ENCODE measurements around the gene MYO3B.
"Not testable (repeated sequence)": the region's sequence is repeated elsewhere in the genome, so short reads cannot be mapped to it uniquely, and the experiment has no call there.

The MYO3B gene

DNA sequence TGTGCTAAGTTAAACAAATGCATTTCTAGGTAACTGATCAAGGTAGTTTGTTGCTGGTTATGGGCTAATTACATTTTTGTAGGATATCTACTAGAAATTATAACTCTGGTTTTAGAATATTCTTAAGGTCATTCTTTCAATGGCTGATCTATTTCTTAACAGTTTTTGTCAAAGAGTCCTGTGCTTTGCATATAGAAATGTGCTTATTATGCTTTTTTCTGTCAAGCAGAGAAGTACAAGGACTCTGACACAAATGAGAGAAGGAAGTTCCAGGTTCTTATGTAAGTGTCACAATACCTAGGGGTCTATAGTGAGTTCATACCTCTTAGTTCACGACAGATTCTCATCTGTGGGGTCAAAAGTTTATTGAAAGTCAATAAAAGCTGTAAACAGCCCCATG lies 88.4 kb downstream of the MYO3B start:
- Histone ChIP-seq H3K9ac (ENCODE audit: low read depth, low read length) (no peak overlapping the region), H3K4me3 (ENCODE audit: low read length) (no peak overlapping the region), H3K4me1 (ENCODE audit: insufficient read depth, low read length) (no peaks in the 10 kb centered on the region), H3K36me3 (ENCODE audit: insufficient read depth, low read depth, low read length) (no peaks in the 10 kb centered on the region), H3K9me3 (ENCODE audit: insufficient read depth, low read depth, low read length) (peaks cover 10% of the 10 kb centered on the region), H3K27ac (ENCODE audit: low read length) (no peak overlapping the region), H3K27me3 (ENCODE audit: insufficient read depth, low read length) (no peaks in the 10 kb centered on the region)

DNA sequence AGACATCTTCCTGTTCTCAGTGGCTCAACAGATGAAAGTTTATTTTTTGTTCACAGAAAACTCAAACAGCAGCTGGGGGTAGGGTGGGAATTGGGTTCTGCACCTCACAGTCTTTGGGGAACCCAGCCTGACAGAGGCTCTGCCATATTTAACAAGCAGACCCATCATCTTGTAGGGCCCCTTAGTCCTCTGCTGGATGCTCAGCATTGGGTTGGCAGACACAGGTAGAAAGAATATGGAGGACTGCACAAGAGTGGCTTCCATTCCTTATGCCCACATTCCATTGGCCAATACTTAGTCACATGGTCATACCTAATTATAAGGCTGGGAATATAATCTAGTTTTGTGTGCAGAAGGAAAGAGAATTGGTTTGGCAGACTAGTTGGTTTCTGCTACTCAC lies 89.1 kb downstream of the MYO3B start:
- peaks cover 10% of the 10 kb centered on the region for H3K9me3 ChIP-seq (ENCODE audit: insufficient read depth, low read depth, low read length)
- no peaks in the 10 kb centered on the region for H3K4me1 ChIP-seq (ENCODE audit: insufficient read depth, low read length)
- H3K27me3 ChIP-seq (ENCODE audit: insufficient read depth, low read length) = no peaks in the 10 kb centered on the region
- no peak overlapping the region for H3K27ac ChIP-seq (ENCODE audit: low read length)
- no peak overlapping the region for H3K4me3 ChIP-seq (ENCODE audit: low read length)
- no peaks in the 10 kb centered on the region for H3K36me3 ChIP-seq (ENCODE audit: insufficient read depth, low read depth, low read length)
- no peak overlapping the region for H3K9ac ChIP-seq (ENCODE audit: low read depth, low read length)

DNA sequence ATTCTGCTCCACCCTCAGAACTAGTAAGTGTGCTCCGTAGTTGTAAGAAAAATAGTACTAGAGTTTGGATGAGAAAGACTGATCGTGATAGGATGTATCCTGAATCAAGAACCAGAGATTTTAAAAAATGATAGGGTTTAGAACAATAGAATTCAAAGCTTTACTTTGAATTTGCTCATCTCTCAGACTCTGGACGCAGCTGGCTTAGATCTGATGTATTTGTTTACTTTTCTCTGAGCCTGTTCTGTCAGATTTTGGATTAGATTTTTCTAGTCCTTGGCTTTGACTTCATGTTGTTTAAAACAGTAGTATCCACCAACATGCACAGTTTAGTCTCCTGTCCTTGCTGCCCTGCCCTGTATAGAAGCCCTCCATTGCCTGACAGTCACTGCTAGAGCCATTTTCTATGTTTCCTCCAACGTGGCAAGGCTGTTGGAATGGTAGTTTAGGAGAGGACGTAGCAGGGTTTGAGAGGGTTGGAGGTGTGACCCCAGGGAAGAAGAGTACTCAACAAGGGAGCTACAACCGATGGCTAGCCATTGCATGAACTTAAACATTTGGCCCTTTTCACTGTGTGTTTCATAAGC lies 92.4 kb downstream of the MYO3B start:
- Histone ChIP-seq H3K27ac (ENCODE audit: low read length) (no peak overlapping the region), H3K9me3 (ENCODE audit: insufficient read depth, low read depth, low read length) (no peaks in the 10 kb centered on the region), H3K4me3 (ENCODE audit: low read length) (no peak overlapping the region), H3K4me1 (ENCODE audit: insufficient read depth, low read length) (no peaks in the 10 kb centered on the region), H3K36me3 (ENCODE audit: insufficient read depth, low read depth, low read length) (no peaks in the 10 kb centered on the region), H3K9ac (ENCODE audit: low read depth, low read length) (no peak overlapping the region), H3K27me3 (ENCODE audit: insufficient read depth, low read length) (no peaks in the 10 kb centered on the region)

DNA sequence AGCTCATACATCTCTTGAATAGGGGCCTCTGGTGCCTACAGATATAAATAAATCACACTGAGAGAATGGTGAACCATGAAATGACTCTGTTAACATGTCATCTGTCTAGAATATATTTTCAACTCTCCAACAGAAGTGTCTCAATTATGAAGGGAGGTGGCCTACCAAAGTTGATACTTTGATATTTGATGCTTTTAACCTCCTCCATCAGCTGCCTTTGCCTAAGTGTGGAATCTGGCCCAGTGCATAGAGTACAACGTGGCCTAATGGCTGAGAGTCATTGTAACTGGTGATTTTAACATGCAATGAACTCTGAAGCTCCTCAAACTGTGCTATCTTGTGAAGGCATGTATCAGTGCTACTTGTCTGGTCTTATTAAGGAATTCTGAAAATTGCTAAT lies 93.4 kb downstream of the MYO3B start:
- H3K4me1 ChIP-seq (ENCODE audit: insufficient read depth, low read length) = no peaks in the 10 kb centered on the region
- no peaks in the 10 kb centered on the region for H3K27me3 ChIP-seq (ENCODE audit: insufficient read depth, low read length)
- H3K9ac ChIP-seq (ENCODE audit: low read depth, low read length) = no peak overlapping the region
- no peak overlapping the region for H3K4me3 ChIP-seq (ENCODE audit: low read length)
- H3K36me3 ChIP-seq (ENCODE audit: insufficient read depth, low read depth, low read length) = no peaks in the 10 kb centered on the region
- no peak overlapping the region for H3K27ac ChIP-seq (ENCODE audit: low read length)
- H3K9me3 ChIP-seq (ENCODE audit: insufficient read depth, low read depth, low read length) = no peaks in the 10 kb centered on the region

DNA sequence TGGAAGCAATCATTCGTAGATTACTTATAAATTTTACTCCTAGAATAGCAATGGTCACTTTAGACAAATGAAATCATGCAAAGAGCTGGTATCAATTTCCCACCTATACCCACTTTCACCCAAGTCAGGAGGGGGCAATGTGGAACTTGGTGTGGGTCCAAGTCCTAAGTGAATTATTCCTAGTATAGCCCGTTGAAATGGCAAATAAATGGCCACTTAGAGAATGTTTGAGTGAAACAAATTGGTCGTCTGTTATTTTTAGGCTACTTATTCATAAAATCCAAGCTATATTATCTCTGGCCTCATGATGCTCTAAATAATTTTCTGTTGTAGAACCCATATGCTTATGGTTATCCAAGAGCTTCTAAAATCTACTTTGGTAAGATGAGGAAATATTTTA lies 98.1 kb downstream of the MYO3B start:
- no peaks in the 10 kb centered on the region for H3K4me1 ChIP-seq (ENCODE audit: insufficient read depth, low read length)
- no peaks in the 10 kb centered on the region for H3K27me3 ChIP-seq (ENCODE audit: insufficient read depth, low read length)
- no peaks in the 10 kb centered on the region for H3K36me3 ChIP-seq (ENCODE audit: insufficient read depth, low read depth, low read length)
- no peak overlapping the region for H3K9ac ChIP-seq (ENCODE audit: low read depth, low read length)
- H3K4me3 ChIP-seq (ENCODE audit: low read length) = no peak overlapping the region
- no peaks in the 10 kb centered on the region for H3K9me3 ChIP-seq (ENCODE audit: insufficient read depth, low read depth, low read length)
- no peak overlapping the region for H3K27ac ChIP-seq (ENCODE audit: low read length)

DNA sequence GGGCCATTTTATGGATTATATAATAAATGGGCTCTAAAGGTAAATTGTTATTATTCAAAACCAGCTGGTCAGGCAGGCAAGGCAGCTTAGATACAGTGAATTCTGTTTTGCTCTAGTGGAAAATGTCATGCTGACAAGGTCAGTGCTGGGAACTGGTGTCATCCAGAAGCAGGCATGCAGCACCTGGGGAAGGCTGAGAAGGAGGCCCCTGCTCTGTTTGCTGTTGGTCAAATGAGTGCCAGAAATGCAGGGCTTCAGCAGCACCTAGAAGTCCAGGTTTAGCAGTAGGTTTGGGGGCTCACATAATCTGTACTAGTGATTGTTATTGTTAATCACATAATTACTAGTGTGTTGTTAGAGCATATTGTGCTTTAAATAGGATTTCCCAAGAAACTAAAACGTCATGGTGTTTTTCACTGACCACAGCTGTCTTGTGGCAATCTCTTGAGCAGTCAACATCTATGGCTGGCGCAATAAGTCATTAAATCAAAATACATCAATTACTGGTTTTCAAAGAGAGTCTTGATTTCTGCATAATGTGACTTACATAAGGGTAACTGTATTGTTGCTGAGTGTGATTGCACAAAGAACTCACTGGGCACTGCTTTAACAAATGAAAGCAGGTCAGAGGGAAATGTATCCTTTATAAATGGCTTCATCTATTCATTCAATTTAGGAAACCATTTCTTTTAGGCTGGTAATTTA lies 99.1 kb downstream of the MYO3B start:
- Histone ChIP-seq H3K27ac (ENCODE audit: low read length) (no peak overlapping the region), H3K9me3 (ENCODE audit: insufficient read depth, low read depth, low read length) (no peaks in the 10 kb centered on the region), H3K27me3 (ENCODE audit: insufficient read depth, low read length) (no peaks in the 10 kb centered on the region), H3K4me1 (ENCODE audit: insufficient read depth, low read length) (no peaks in the 10 kb centered on the region), H3K4me3 (ENCODE audit: low read length) (no peak overlapping the region), H3K9ac (ENCODE audit: low read depth, low read length) (no peak overlapping the region), H3K36me3 (ENCODE audit: insufficient read depth, low read depth, low read length) (no peaks in the 10 kb centered on the region)

DNA sequence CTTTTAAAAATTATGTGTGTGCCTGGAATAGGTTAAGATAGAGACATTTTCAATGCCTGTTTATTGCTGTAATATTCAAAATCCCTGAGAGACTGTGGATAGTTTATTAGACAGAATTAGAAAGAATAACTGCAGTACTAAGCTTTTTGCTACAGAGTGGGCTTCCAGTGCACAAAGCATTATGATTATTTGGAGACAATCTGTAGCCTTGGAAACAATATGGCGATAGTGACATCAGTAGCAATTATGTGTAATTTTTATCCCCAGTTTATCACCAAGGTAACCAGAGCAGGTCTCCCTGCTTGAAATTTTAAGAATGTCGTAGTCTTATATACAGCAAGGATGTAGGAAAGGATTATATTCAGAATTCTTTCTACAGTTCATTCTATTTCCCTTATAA lies 100.0 kb downstream of the MYO3B start:
- H3K36me3 ChIP-seq (ENCODE audit: insufficient read depth, low read depth, low read length) = no peaks in the 10 kb centered on the region
- no peaks in the 10 kb centered on the region for H3K4me1 ChIP-seq (ENCODE audit: insufficient read depth, low read length)
- H3K9ac ChIP-seq (ENCODE audit: low read depth, low read length) = no peak overlapping the region
- H3K27me3 ChIP-seq (ENCODE audit: insufficient read depth, low read length) = no peaks in the 10 kb centered on the region
- H3K27ac ChIP-seq (ENCODE audit: low read length) = no peak overlapping the region
- H3K9me3 ChIP-seq (ENCODE audit: insufficient read depth, low read depth, low read length) = no peaks in the 10 kb centered on the region
- H3K4me3 ChIP-seq (ENCODE audit: low read length) = no peak overlapping the region

DNA sequence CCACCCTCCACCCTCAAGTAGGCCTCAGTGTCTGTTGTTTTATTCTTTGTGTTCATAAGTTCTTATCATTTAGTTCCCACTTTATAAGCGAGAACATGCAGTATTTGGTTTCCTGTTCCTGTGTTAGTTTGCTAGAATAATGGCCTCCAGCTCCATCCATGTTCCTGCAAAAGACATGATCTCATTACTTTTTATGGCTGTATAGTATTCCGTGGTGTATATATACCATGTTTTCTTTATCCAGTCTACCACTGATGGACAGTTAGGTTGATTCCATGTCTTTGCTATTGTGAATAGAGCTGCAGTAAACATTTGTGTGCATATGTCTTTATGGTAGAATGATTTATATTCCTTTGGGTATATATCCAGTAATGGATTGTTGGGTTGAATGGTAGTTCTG lies 101.7 kb downstream of the MYO3B start:
- not testable (repeated sequence) for H3K36me3 ChIP-seq (ENCODE audit: insufficient read depth, low read depth, low read length); H3K27me3 ChIP-seq (ENCODE audit: insufficient read depth, low read length); H3K4me1 ChIP-seq (ENCODE audit: insufficient read depth, low read length); H3K4me3 ChIP-seq (ENCODE audit: low read length); H3K9ac ChIP-seq (ENCODE audit: low read depth, low read length); H3K27ac ChIP-seq (ENCODE audit: low read length); H3K9me3 ChIP-seq (ENCODE audit: insufficient read depth, low read depth, low read length)

DNA sequence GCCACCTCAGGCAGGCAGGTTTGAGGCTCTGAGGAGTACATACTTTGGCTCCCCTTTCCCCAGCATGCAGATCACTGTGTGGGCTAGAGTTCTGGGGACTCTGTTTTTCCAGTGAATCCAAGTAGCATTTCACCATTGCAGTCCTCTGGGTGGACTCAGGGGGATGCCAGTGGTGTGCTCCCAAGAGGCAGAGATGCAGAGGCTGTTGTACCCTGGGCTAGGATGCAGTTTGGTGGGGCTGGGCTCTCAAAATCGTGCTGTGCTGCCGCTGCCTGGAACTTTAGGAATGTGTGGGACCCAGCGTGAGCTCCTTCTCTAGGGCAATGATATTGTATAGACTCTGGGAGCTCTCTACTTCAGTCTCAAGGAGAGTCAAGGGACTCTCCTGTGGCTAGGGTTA lies 104.9 kb downstream of the MYO3B start:
- no peaks in the 10 kb centered on the region for H3K9me3 ChIP-seq (ENCODE audit: insufficient read depth, low read depth, low read length)
- H3K4me1 ChIP-seq (ENCODE audit: insufficient read depth, low read length) = no peaks in the 10 kb centered on the region; the same call in 1 of the 2 replicates
- no peaks in the 10 kb centered on the region for H3K36me3 ChIP-seq (ENCODE audit: insufficient read depth, low read depth, low read length)
- no peak overlapping the region for H3K4me3 ChIP-seq (ENCODE audit: low read length)
- H3K9ac ChIP-seq (ENCODE audit: low read depth, low read length) = no peak overlapping the region
- no peaks in the 10 kb centered on the region for H3K27me3 ChIP-seq (ENCODE audit: insufficient read depth, low read length)
- no peak overlapping the region for H3K27ac ChIP-seq (ENCODE audit: low read length)

DNA sequence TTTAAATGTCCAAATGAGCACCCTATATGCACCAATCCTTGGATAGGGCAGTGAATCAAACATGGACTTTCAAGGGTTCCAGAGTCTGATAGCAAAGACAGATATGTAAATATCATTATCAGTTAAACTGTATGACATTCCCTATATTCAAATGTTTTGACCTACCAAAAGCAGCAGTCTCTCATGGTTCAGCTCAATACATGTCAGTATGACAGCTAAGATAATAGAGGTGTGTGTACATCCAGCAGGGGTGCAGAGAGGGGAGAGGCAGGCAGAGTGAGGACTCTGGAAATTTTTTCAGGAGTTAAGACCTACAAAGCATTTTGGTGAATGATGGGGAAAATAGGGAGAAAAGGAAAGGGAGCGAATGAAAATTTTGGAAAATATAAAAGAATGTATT lies 106.3 kb downstream of the MYO3B start:
- Histone ChIP-seq H3K4me3 (ENCODE audit: low read length) (no peak overlapping the region), H3K4me1 (ENCODE audit: insufficient read depth, low read length) (no peaks in the 10 kb centered on the region; the same call in 1 of the 2 replicates), H3K36me3 (ENCODE audit: insufficient read depth, low read depth, low read length) (no peaks in the 10 kb centered on the region), H3K9me3 (ENCODE audit: insufficient read depth, low read depth, low read length) (no peaks in the 10 kb centered on the region), H3K27ac (ENCODE audit: low read length) (no peak overlapping the region), H3K9ac (ENCODE audit: low read depth, low read length) (no peak overlapping the region), H3K27me3 (ENCODE audit: insufficient read depth, low read length) (no peaks in the 10 kb centered on the region)

DNA sequence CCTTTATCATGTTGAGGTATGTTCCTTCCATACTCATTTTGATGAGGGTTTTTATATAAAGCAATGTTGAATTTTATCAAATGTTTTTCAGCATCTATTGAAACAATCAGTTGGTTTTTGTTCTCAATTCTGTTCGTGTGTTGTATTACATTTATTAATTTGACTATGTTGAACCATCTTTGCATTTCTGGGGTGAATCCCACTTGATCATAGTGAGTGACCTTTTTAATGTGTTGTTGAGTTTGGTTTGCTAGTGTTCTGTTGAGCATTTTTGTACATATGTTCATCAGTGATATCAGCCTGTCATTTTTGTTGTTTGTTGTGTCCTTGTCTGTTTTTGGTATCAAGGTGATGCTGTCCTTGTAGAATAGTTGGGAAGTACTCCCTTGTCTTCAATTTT lies 110.9 kb downstream of the MYO3B start:
- H3K4me3 ChIP-seq (ENCODE audit: low read length) = no peak overlapping the region
- no peak overlapping the region for H3K9ac ChIP-seq (ENCODE audit: low read depth, low read length)
- no peak overlapping the region for H3K27ac ChIP-seq (ENCODE audit: low read length)
- no peaks in the 10 kb centered on the region; the same call in none of the 2 replicates for H3K4me1 ChIP-seq (ENCODE audit: insufficient read depth, low read length)
- no peaks in the 10 kb centered on the region for H3K9me3 ChIP-seq (ENCODE audit: insufficient read depth, low read depth, low read length)
- H3K27me3 ChIP-seq (ENCODE audit: insufficient read depth, low read length) = no peaks in the 10 kb centered on the region
- no peaks in the 10 kb centered on the region for H3K36me3 ChIP-seq (ENCODE audit: insufficient read depth, low read depth, low read length)

DNA sequence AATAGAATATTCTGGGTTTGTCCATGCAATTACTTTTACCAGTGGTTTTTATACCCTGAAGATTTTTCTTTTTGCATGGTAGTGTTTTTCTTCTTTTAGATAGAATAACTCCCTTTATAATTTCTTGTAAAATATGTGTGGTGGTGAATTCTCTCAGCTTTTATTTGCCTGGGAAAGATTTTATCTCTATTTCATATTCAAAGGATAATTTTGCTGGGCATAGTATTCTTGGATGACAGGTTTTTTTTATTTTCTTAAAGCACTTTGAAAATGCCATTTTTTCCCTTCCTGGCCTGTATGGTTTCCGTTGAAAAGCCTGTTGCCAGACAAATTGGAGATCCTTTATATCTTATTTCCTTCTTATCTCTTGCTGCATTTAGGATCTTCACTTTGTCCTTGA lies 113.5 kb downstream of the MYO3B start:
- H3K27me3 ChIP-seq (ENCODE audit: insufficient read depth, low read length) = no peaks in the 10 kb centered on the region
- H3K4me1 ChIP-seq (ENCODE audit: insufficient read depth, low read length) = no peaks in the 10 kb centered on the region; the same call in 1 of the 2 replicates
- no peak overlapping the region for H3K9ac ChIP-seq (ENCODE audit: low read depth, low read length)
- H3K36me3 ChIP-seq (ENCODE audit: insufficient read depth, low read depth, low read length) = no peaks in the 10 kb centered on the region
- H3K27ac ChIP-seq (ENCODE audit: low read length) = no peak overlapping the region
- no peak overlapping the region for H3K4me3 ChIP-seq (ENCODE audit: low read length)
- no peaks in the 10 kb centered on the region for H3K9me3 ChIP-seq (ENCODE audit: insufficient read depth, low read depth, low read length)
